Chondrocyte (in vitro differentiated cells): ENCODE measurements around the gene FAM131C. TPM values are rescaled to one million over a fixed set of nuclear protein-coding genes. Genes with fewer than 3 reads are reported as not detected.

ENCODE experiments used
- DNase-seq: peaks from one replicate; pipeline ENCODE4 v3.0.0; 2021; ENCODE audit warnings: mixed read lengths, low spot score
- H3K27ac Mint-ChIP-seq: one replicate; pipeline ENCODE4 v1.8.0; 2021; ENCODE audit warnings: mild to moderate bottlenecking, moderate library complexity, mixed read lengths; ENCODE audit not compliant: unreplicated experiment
- H3K27me3 Mint-ChIP-seq: 2 replicates; pipeline ENCODE4 v1.8.0; 2021; ENCODE audit warnings: low read depth, mixed read lengths
- H3K36me3 Mint-ChIP-seq: 2 replicates; pipeline ENCODE4 v1.8.0; 2021; ENCODE audit warnings: low read depth, mixed read lengths
- H3K4me1 Mint-ChIP-seq: 2 replicates; pipeline ENCODE4 v1.8.0; 2021; ENCODE audit warnings: low read depth, mild to moderate bottlenecking, mixed read lengths
- H3K4me3 Mint-ChIP-seq: one replicate; pipeline ENCODE4 v1.8.0; 2021; ENCODE audit warnings: mild to moderate bottlenecking, moderate library complexity, mixed read lengths; ENCODE audit not compliant: unreplicated experiment
- H3K9me3 Mint-ChIP-seq: 2 replicates; pipeline ENCODE4 v1.8.0; 2021; ENCODE audit warnings: low read depth, mixed read lengths
- CTCF ChIP-seq: fragments of 200-600 bp; sonication (generic); IDR thresholded peaks from 2 replicates; pipeline ENCODE4 v1.5.0; 2021; ENCODE audit warnings: antibody characterized with exemption, mild to moderate bottlenecking, moderate library complexity
- total RNA-seq: library from RNA; stranded (reverse); gene quantifications from 3 replicates; pipeline ENCODE4 v1.2.1, GENCODE V29; 2021

FAM131C gene
- total RNA-seq, 1 donor from 2014 or later: 0.70 TPM

- Mint-ChIP-seq H3K36me3 (no peaks in the 10 kb centered on the region), H3K4me3 (no peak overlapping the region), H3K27ac (no peak overlapping the region), H3K27me3 (no peaks in the 10 kb centered on the region), H3K9me3 (no peaks in the 10 kb centered on the region), H3K4me1 (peaks cover 13% of the 10 kb centered on the region)
- no peak for TF ChIP-seq CTCF
- DNase-seq: no peak
Measured at GRCh38 chr1:16071614-16072013, 1.8 kb downstream of the FAM131C start.

DNA sequence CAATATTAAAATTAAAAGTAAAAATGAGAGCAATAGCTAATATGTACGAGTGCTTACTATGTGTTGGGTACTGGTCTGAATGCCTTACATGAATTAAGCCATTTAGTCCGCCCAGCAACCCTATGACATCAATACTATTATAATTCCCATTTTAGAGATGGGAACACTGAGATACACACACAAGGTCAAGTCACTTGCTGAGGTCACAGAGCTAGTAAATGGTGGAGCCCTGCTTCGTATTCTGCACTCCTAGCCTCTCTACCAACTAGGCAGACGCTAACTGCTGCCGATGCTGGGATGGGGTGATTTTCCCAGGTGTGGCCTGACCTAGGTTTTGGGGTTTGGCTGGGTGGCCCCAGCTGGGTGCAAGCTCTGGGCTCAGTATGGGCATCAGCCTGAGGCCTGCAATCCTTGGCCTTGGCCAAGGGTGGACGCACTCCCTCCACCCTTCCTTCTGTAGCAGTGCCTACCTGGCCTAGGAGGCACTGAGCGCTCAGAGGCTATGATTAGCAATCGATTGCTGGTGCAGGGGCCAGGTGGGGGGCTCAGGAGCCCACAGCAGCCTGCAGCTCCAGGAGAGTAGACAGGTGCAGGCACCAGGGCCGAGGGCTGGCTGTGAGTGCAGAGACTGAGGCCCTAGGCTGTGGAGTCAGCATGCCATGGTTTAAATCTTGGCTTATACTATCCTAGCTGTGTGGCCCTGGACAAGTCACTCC is 2.7 kb downstream of the FAM131C start:
- H3K27ac Mint-ChIP-seq: no peak overlapping the region
- DNase-seq: no peak
- H3K4me1 Mint-ChIP-seq: peaks cover 9% of the 10 kb centered on the region
- H3K9me3 Mint-ChIP-seq: no peaks in the 10 kb centered on the region
- H3K36me3 Mint-ChIP-seq: no peaks in the 10 kb centered on the region
- no peaks in the 10 kb centered on the region for H3K27me3 Mint-ChIP-seq
- no peak for TF ChIP-seq CTCF
- H3K4me3 Mint-ChIP-seq: no peak overlapping the region

DNA sequence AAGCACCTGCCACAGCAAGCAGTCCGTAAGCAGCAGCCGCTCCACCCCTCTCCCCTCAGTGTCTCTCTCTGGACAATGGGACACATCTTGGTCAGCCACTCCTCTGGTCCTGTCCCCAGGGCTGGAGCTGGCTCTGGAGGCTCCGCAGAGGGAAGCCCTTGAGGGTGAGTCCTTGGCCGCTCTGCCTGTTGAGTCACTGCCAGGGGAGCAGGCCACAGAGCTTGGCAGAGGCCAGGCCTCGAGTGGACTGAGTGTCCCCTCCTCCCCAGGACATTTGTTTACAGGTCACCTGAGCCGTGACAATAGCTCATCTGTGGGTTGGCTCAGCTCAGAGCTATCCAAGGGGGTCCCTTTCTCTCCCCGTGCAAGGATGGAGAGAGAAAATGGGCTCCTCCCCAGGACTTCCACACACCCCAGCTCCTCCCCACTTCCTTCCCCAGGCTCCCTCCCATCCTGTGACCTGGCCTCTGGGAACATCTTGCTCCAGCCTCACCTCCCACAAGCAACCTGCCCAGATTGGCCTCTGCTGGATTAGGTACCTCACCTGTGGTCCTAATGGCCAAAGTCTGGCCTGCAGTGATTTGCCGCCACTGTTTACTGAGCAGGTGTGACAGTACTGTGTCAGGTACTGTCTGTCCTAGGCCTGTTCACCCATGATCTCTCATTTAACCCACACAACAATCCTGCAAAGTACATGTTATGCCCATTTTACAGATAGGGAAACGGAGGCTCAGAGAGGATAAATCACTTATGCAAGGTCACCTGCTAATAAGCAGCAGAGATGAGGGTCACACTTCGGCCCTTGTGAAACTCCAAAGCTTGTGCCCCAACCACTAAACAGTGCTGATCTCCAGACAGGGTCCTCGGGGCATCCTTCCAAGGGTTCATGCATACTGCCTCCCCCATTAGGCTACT is 4.8 kb downstream of the FAM131C start:
- H3K4me1 Mint-ChIP-seq: no peaks in the 10 kb centered on the region
- no peak overlapping the region for H3K27ac Mint-ChIP-seq
- no peaks in the 10 kb centered on the region for H3K36me3 Mint-ChIP-seq
- no peak for TF ChIP-seq CTCF
- H3K9me3 Mint-ChIP-seq: no peaks in the 10 kb centered on the region
- peaks cover 15% of the 10 kb centered on the region for H3K27me3 Mint-ChIP-seq
- DNase-seq: no peak
- no peak overlapping the region for H3K4me3 Mint-ChIP-seq

DNA sequence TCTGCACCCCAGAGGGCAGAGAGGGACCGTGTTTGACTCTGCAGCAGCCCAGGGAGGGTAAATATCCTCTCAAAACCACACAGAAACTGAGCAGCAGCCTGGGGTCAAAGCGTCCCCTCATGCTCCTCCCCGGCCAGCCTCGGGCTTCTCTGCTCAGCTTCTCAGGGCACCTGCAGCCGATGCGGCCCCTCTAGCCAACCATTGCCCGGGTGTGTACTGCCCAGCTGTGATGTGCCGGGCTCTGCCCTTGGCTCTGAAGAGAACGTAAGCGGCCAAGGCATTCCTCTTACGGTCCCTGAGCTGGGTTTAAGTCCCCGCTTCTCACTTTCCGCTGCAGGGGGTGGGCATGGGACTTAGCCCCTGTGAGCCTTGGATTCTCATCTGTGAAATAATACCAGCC is 5.5 kb downstream of the FAM131C start:
- no peaks in the 10 kb centered on the region for H3K4me1 Mint-ChIP-seq
- no peak for TF ChIP-seq CTCF
- H3K27me3 Mint-ChIP-seq: peaks cover 15% of the 10 kb centered on the region
- H3K27ac Mint-ChIP-seq: no peak overlapping the region
- DNase-seq: no peak
- H3K36me3 Mint-ChIP-seq: no peaks in the 10 kb centered on the region
- H3K9me3 Mint-ChIP-seq: no peaks in the 10 kb centered on the region
- H3K4me3 Mint-ChIP-seq: no peak overlapping the region

DNA sequence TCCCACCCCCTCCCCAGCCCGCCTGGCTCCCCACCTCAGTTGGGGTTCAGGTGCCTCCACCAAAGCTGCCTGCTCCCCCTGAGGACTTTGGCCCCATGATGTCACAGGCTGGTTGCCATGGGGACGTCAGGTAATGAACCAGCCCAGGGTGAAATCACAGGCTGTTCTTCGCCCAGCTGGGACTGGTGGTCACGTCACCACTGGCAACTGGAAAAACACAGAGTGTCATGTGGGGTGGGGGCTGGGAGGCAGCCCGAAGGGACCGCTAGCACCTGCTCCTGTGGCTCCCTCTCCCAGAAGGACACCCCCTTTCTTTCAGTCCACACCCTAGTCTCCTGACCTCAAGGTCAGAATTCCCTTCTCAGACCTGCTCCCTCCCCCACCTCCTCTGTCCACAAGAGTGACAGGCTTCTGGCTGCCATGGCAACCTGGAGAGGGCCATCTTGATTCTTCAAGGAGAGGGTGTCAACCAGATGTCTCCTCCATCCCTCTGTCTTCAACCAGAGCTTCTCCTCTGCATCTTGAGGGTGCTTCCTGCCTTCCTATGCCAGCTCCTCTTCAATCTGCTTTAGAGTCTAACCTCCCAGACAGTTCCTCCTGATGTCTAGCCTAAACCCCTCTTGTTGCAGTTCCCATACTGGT is 6.2 kb downstream of the FAM131C start:
- no peak for TF ChIP-seq CTCF
- Mint-ChIP-seq H3K9me3 (no peaks in the 10 kb centered on the region), H3K4me3 (no peak overlapping the region), H3K27ac (no peak overlapping the region), H3K27me3 (peaks cover 15% of the 10 kb centered on the region), H3K36me3 (no peaks in the 10 kb centered on the region), H3K4me1 (no peaks in the 10 kb centered on the region)
- no peak for DNase-seq
